Testis (tissue), 3 donors: ENCODE results near the gene MRE11. TPM values are rescaled to one million over a fixed set of nuclear protein-coding genes. Genes with fewer than 3 reads are reported as not detected.
A peak's percentile ranks its signal among the peaks of the same experiment; 100 is the strongest.
"Not testable (repeated sequence)": the region's sequence is repeated elsewhere in the genome, so short reads cannot be mapped to it uniquely, and the experiment has no call there.

ENCODE experiments used
- DNase-seq: peaks from one replicate; pipeline ENCODE4 v3.0.0-alpha.2; 2019
- H3K27ac ChIP-seq, 2 donors: fragments of 200-600 bp; sonication (generic); one replicate each; pipeline ENCODE4 v1.5.1; 2019
- H3K27me3 ChIP-seq: fragments of 200-600 bp; sonication (generic); one replicate; pipeline ENCODE4 v1.5.1; 2019
- H3K36me3 ChIP-seq: fragments of 200-600 bp; sonication (generic); one replicate; pipeline ENCODE4 v1.5.1; 2017; ENCODE audit warnings: low read depth; ENCODE audit errors: missing control alignments
- H3K4me1 ChIP-seq: fragments of 200-600 bp; sonication (generic); one replicate; pipeline ENCODE4 v1.5.1; 2019
- H3K4me3 ChIP-seq, 2 donors: fragments of 200-600 bp; sonication (generic); one replicate each; pipeline ENCODE4 v1.5.1; 2017 to 2019
- H3K9me3 ChIP-seq: fragments of 200-600 bp; sonication (generic); one replicate; pipeline ENCODE4 v1.5.1; 2017
- CTCF ChIP-seq, 3 experiments: fragments of 450-650 bp in 2 of 3; fragments of 200-600 bp in 1 of 3; sonication (generic) in 1 of 3; IDR thresholded peaks; one replicate each; pipeline ENCODE4 v1.5.1; 2016 to 2019; ENCODE audit warnings: antibody characterized with exemption in 3 of 3, mild to moderate bottlenecking in 2 of 3, moderate library complexity in 1 of 3
- POLR2A ChIP-seq: fragments of 450-650 bp; IDR thresholded peaks from one replicate; pipeline ENCODE4 v1.6.1; 2017; ENCODE audit warnings: antibody characterized with exemption, mild to moderate bottlenecking, moderate library complexity
- WGBS, 2 donors: methylation state at CpG; one replicate each; pipeline ENCODE4 v1.1.5; 2018; 5-methylcytosine and 5-hydroxymethylcytosine counted together
- intact Hi-C: fragments of 100-400 bp; cut with DNase I; formaldehyde crosslinking; loops from one replicate; pipeline ENCODE4 v1.15.1; 2023; ENCODE audit warnings: low total_unique reads
- polyA plus RNA-seq: library from polyadenylated mRNA; stranded (reverse); fragments of 350-450 nt; fragmentation: Illumina TruSeq; extraction: RNeasy Lipid Tissue Mini Kit (QIAGEN cat#74804); gene quantifications from one replicate; pipeline ENCODE4 v1.2.3, GENCODE V29; 2014; ENCODE audit warnings: low read depth, low replicate concordance; ENCODE audit not compliant: insufficient read depth
- total RNA-seq, 2 donors: library from RNA; depleted of rRNA; stranded (reverse); fragments of >200 nt; gene quantifications; one replicate each; pipeline ENCODE4 v1.2.3, GENCODE V29; 2016

MRE11 gene
- total and polyA plus RNA-seq, 3 donors from 2014 or later: 9.2 to 19.8 (median 15.2) TPM

- intact Hi-C loops: no loop called here
Observed at GRCh38 chr11:94511932-94512781, 18.5 kb upstream of the MRE11 start, which contains the start of gene C11orf97. Gene C11orf97 (plus strand): TSS chr11:94512461. CDS start chr11:94512529, 68 bp downstream.

DNA sequence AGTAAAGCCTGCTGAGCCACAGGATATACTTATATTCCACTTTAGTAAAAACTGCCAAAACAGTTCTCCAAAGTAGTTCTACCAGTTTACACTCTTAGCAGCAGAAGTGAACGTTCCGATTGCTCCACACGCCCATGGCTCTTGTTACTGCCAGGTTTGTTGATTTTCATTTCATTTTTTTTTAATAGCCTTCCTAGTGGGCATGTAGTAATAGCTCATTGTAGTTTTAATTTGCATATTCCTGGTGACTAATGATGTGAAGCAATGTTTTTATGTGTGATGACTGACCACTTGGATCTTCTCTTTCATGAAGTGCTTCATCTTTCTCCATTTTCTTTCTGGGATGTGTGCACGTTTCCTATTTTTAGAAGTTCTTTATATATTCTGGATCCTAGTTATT is 13.8 kb upstream of the MRE11 start:
- no peaks in the 10 kb centered on the region for H3K4me1 ChIP-seq
- H3K27me3 ChIP-seq: no peaks in the 10 kb centered on the region
- intact Hi-C loops: no loop called here
- no peak overlapping the region for H3K4me3 ChIP-seq
- H3K27ac ChIP-seq: no peak overlapping the region
- TF ChIP-seq POLR2A: no peak
- TF ChIP-seq CTCF (IDR thresholded peaks at IDR 0.05): no peak
- 71% methylated on average over 4 of the region's 4 CpGs for WGBS, 2 donors
- H3K9me3 ChIP-seq: no peaks in the 10 kb centered on the region
- no peaks in the 10 kb centered on the region for H3K36me3 ChIP-seq
- DNase-seq: no peak

More at GRCh38 chr11:94511932-94512781, 18.5 kb upstream of the MRE11 start, which contains the start of gene C11orf97:
- H3K4me1 ChIP-seq: no peaks in the 10 kb centered on the region
- no peaks in the 10 kb centered on the region for H3K36me3 ChIP-seq
- 12 to 24% methylated on average over 22 to 53 of the region's 53 CpGs for WGBS, 2 donors
- H3K9me3 ChIP-seq: no peaks in the 10 kb centered on the region
- no peak within 1 kb of the TSS for H3K27ac ChIP-seq
- H3K4me3 ChIP-seq: peak within 1 kb of the TSS; percentile 58 to 68
- H3K27me3 ChIP-seq: no peaks in the 10 kb centered on the region
- TF ChIP-seq CTCF (IDR thresholded peaks at IDR 0.05): no peak
- no peak for TF ChIP-seq POLR2A
- DNase-seq: peak; percentile 83

GRCh38 chr11:94506513-94506912 is 12.9 kb upstream of the MRE11 start:
- H3K9me3 ChIP-seq, H3K36me3 ChIP-seq, H3K4me1 ChIP-seq, H3K27ac ChIP-seq, DNase-seq, intact Hi-C loops, H3K27me3 ChIP-seq, H3K4me3 ChIP-seq: not testable (repeated sequence)
- 81 to 88% methylated on average over 5 of the region's 5 CpGs for WGBS, 2 donors

DNA sequence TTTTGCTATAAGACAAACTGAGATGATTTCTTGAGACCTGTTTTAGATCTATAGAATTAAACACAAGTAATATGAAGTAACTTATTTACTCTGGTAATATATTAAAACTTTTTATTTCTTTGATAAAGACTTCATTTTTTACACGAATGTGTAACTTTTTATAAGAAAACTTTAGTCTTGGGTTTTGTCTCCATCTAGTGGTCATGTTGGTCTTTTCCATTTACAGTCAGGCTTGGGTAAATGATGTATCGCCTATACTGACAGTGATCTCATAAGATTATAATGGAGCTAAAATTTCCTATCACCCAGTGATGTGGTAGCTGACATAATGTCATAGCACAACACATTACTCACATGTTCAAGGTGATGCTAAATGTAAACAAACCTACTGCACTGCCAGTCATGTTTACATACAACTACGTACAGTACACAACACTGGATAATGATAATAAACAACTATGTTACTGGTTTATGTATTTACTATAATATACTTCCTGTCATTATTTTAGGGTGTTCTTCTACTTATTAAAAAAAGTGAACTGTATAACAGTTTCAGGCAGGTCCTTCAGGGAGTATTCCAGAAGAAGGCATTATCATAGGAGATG is 11.1 kb upstream of the MRE11 start:
- Histone ChIP-seq H3K27ac (no peak overlapping the region), H3K36me3 (no peaks in the 10 kb centered on the region), H3K9me3 (no peaks in the 10 kb centered on the region), H3K27me3 (no peaks in the 10 kb centered on the region), H3K4me1 (no peaks in the 10 kb centered on the region), H3K4me3 (no peak overlapping the region)
- intact Hi-C loops: no loop called here
- DNase-seq: no peak
- no peak for TF ChIP-seq POLR2A
- TF ChIP-seq CTCF (IDR thresholded peaks at IDR 0.05): peak; percentile 53 to 67 (median 57)
- 12 to 25% methylated on average over 3 of the region's 3 CpGs for WGBS, 2 donors

DNA sequence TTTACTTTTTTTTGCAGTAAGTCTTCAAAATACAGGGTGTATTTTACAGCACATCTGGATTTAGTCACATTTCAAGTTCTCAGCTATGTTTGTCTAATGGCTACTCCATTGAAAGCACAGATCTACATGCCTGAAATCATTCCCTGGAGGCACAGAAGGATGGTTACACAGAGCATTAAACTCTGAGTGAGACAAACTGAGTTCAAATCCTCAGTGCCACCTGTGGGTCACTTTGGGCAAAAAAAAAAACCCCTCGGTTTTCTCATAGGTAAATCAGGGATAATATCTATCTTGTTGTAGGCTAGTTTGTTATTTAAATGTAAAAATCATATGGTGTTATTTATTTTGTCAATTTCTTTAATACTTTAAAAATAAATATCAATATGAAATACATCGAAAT is 7.9 kb upstream of the MRE11 start:
- DNase-seq: no peak
- H3K36me3 ChIP-seq: no peaks in the 10 kb centered on the region
- no peaks in the 10 kb centered on the region for H3K27me3 ChIP-seq
- H3K4me1 ChIP-seq: no peaks in the 10 kb centered on the region
- no peak overlapping the region for H3K27ac ChIP-seq
- WGBS, 2 donors: 73 to 76% methylated on average over 2 of the region's 2 CpGs
- intact Hi-C loops: no loop called here
- TF ChIP-seq POLR2A (no peak), CTCF (IDR thresholded peaks at IDR 0.05) (no peak)
- H3K4me3 ChIP-seq: no peak overlapping the region
- no peaks in the 10 kb centered on the region for H3K9me3 ChIP-seq
